Hepatocyte (in vitro differentiated cells): ENCODE results near the gene CCNT1. TPM values are rescaled to one million over a fixed set of nuclear protein-coding genes. Genes with fewer than 3 reads are reported as not detected.

Experiments
- DNase-seq: peaks from one replicate; pipeline ENCODE4 v3.0.0-alpha.2; 2016; ENCODE audit warnings: low spot score
- H2AFZ ChIP-seq: fragments of 200-600 bp; sonication (generic); 2 replicates; pipeline ENCODE4 v1.6.0; 2016; ENCODE audit warnings: antibody characterized with exemption, mild to moderate bottlenecking
- H3K27ac ChIP-seq: fragments of 200-600 bp; sonication (generic); 2 replicates; pipeline ENCODE4 v1.5.1; 2016; ENCODE audit warnings: mild to moderate bottlenecking
- H3K27me3 ChIP-seq: fragments of 200-600 bp; sonication (generic); 2 replicates; pipeline ENCODE4 v1.6.1; 2016
- H3K36me3 ChIP-seq: fragments of 200-600 bp; sonication (generic); replicated peaks from 2 replicates; pipeline ENCODE4 v1.5.1; 2016; ENCODE audit warnings: low read depth; ENCODE audit not compliant: insufficient read depth
- H3K4me1 ChIP-seq: fragments of 200-600 bp; sonication (generic); 2 replicates; pipeline ENCODE4 v1.5.1; 2016; ENCODE audit warnings: mild to moderate bottlenecking, moderate library complexity; ENCODE audit not compliant: insufficient read depth
- H3K4me2 ChIP-seq: fragments of 200-600 bp; sonication (generic); 2 replicates; pipeline ENCODE4 v1.6.0; 2016
- H3K4me3 ChIP-seq: fragments of 200-600 bp; sonication (generic); 2 replicates; pipeline ENCODE4 v1.5.1; 2016; ENCODE audit warnings: mild to moderate bottlenecking
- H3K79me2 ChIP-seq: fragments of 200-600 bp; sonication (generic); 2 replicates; pipeline ENCODE4 v1.6.0; 2017; ENCODE audit warnings: mild to moderate bottlenecking
- H3K9me2 ChIP-seq: fragments of 200-600 bp; sonication (generic); replicated peaks from 2 replicates; pipeline ENCODE4 v1.6.0; 2017; ENCODE audit warnings: mild to moderate bottlenecking; ENCODE audit not compliant: insufficient read depth
- H3K9me3 ChIP-seq: fragments of 200-600 bp; sonication (generic); 2 replicates; pipeline ENCODE4 v1.5.1; 2016; ENCODE audit warnings: low read depth, mild to moderate bottlenecking
- H4K20me1 ChIP-seq: fragments of 200-600 bp; sonication (generic); 2 replicates; pipeline ENCODE4 v1.6.0; 2016; ENCODE audit warnings: mild to moderate bottlenecking; ENCODE audit not compliant: insufficient read depth, poor library complexity, severe bottlenecking
- EZH2 ChIP-seq: fragments of 200-600 bp; sonication (generic); IDR thresholded peaks from 2 replicates; pipeline ENCODE4 v1.6.1; 2016; ENCODE audit warnings: antibody characterized with exemption, mild to moderate bottlenecking, borderline replicate concordance
- EZH2phosphoT487 ChIP-seq: fragments of 200-600 bp; sonication (generic); IDR thresholded peaks from one replicate; pipeline ENCODE4 v1.6.1; 2018; ENCODE audit warnings: antibody characterized with exemption, mild to moderate bottlenecking, low read depth, moderate library complexity; ENCODE audit not compliant: unreplicated experiment, severe bottlenecking
- WGBS: methylation state at CpG from one replicate; pipeline ENCODE4 v1.1.6; 2016; ENCODE audit warnings: low lambda C conversion rate; ENCODE audit errors: missing lambda C conversion rate; 5-methylcytosine and 5-hydroxymethylcytosine counted together
- polyA plus RNA-seq: library from polyadenylated mRNA; unstranded; fragments of >200 nt; fragmentation: Nextera tagmentation; extraction: Ambion mirVana; gene quantifications from 2 replicates; pipeline ENCODE4 v1.2.1, GENCODE V29; 2016
- total RNA-seq: library from RNA; depleted of rRNA; stranded (reverse); fragments of >200 nt; gene quantifications from 2 replicates; pipeline ENCODE4 v1.2.3, GENCODE V29; 2014
- TF ChIP-seq, protein P1 (sequence below): fragments of 200-600 bp; sonication (generic); IDR thresholded peaks from 2 replicates; pipeline ENCODE4 v1.5.1; 2016; ENCODE audit warnings: antibody characterized with exemption, mild to moderate bottlenecking; ENCODE audit not compliant: poor library complexity

The CCNT1 gene
- total and polyA plus RNA-seq, 2 experiments from 2014 or later = 5.2 to 27.0 TPM

DNA sequence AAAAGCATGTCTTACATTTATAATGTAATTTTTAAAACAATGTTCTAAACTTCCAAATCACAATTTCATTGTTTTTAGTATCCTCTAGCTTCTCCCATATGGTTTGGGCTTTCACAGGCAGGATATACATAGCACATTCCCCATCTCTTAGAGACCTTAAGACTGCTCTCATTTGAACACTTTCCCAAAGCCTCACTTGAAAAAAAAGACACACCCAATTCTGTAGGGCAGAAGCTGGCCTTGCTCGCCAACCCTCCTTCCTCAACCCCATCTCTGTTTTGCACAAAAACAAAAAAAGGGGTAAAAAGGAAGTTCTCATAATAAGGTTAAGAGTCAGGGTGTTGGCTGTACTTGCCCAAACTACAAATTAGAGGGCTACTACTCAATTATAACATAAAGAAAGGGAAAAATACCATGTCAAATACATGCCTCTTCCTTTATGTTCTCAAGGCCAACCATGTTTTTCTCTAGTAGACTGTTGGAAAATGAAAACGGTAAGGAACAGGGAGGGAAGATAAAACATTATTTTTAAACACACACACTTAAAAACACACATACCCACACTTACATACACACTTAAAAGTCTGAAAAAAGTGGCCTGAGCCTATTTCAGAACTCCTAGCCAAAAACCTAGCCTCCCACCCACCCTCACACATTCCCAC lies 24.6 kb downstream of the CCNT1 start:
- Histone ChIP-seq H3K27me3 (no peaks in the 10 kb centered on the region), H4K20me1 (peaks cover 13% of the 10 kb centered on the region), H3K79me2 (peaks cover 29% of the 10 kb centered on the region), H3K4me1 (no peaks in the 10 kb centered on the region), H3K36me3 (no peaks in the 10 kb centered on the region), H2AFZ (no peak overlapping the region), H3K9me3 (no peaks in the 10 kb centered on the region), H3K4me3 (no peak overlapping the region), H3K4me2 (no peak overlapping the region), H3K27ac (no peak overlapping the region), H3K9me2 (no peaks in the 10 kb centered on the region)
- no peak for DNase-seq
- WGBS = 75% methylated on average over 2 of the region's 2 CpGs
- TF ChIP-seq EZH2 (no peak), EZH2phosphoT487 (no peak)
- TF ChIP-seq, protein P1, sequence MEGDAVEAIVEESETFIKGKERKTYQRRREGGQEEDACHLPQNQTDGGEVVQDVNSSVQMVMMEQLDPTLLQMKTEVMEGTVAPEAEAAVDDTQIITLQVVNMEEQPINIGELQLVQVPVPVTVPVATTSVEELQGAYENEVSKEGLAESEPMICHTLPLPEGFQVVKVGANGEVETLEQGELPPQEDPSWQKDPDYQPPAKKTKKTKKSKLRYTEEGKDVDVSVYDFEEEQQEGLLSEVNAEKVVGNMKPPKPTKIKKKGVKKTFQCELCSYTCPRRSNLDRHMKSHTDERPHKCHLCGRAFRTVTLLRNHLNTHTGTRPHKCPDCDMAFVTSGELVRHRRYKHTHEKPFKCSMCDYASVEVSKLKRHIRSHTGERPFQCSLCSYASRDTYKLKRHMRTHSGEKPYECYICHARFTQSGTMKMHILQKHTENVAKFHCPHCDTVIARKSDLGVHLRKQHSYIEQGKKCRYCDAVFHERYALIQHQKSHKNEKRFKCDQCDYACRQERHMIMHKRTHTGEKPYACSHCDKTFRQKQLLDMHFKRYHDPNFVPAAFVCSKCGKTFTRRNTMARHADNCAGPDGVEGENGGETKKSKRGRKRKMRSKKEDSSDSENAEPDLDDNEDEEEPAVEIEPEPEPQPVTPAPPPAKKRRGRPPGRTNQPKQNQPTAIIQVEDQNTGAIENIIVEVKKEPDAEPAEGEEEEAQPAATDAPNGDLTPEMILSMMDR = no peak

DNA sequence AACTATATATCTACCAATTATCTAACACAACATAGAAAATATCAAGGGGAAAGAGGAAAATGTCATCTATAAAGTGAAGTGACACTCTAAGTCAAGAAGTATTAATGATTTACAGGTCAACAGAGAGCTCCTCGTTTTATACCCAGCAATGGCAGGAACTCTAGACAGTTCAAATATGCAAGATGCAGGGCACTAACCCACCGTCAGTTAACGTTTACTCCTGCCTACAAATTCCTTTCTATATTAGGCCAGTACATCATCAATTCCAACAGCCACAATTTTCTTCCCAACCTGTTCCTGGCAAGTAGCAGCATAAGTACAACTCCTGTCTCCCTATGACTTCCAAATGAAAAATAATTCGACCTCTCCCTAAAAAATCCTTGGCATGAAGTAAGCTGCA lies 25.5 kb downstream of the CCNT1 start:
- no peaks in the 10 kb centered on the region for H3K9me2 ChIP-seq

DNA sequence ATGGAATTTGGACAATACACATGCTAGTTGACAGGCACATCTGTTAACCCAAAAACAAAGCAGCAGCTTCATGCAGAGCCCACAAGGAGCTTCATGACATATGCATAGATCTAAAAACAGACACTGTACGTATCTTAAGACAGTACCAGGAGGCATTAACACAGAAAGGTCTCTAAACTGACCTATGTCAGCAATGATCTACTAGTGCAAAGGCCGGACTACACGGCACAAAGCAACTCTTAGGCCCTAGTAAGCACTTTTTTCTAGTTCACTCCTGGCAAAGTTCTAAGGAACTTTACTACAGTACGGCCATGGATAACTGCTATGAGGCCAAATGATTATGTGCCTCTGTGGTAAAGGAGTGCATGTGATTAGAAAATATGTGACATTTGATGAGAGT lies 26.1 kb downstream of the CCNT1 start:
- Histone ChIP-seq H3K36me3 (no peaks in the 10 kb centered on the region), H3K4me3 (no peak overlapping the region), H3K9me3 (no peaks in the 10 kb centered on the region), H4K20me1 (peaks cover 13% of the 10 kb centered on the region), H3K79me2 (peaks cover 26% of the 10 kb centered on the region), H3K9me2 (no peaks in the 10 kb centered on the region), H2AFZ (no peak overlapping the region), H3K27me3 (no peaks in the 10 kb centered on the region), H3K27ac (no peak overlapping the region), H3K4me2 (no peak overlapping the region), H3K4me1 (no peaks in the 10 kb centered on the region)
- no peak for DNase-seq
- TF ChIP-seq EZH2 (no peak), EZH2phosphoT487 (no peak)
- TF ChIP-seq, protein P1 = no peak
- WGBS = 66% methylated on average over 4 of the region's 4 CpGs

More for the DNA sequence above, 25.5 kb downstream of the CCNT1 start:
- 66% methylated on average over 4 of the region's 4 CpGs for WGBS
- no peak for TF ChIP-seq EZH2phosphoT487
- no peak for TF ChIP-seq EZH2
- TF ChIP-seq, protein P1 = no peak
- Histone ChIP-seq H3K4me1 (no peaks in the 10 kb centered on the region), H2AFZ (no peak overlapping the region), H3K27ac (no peak overlapping the region), H3K9me3 (no peaks in the 10 kb centered on the region), H3K79me2 (peaks cover 26% of the 10 kb centered on the region), H3K4me3 (no peak overlapping the region), H3K27me3 (no peaks in the 10 kb centered on the region), H3K4me2 (no peak overlapping the region), H3K36me3 (no peaks in the 10 kb centered on the region), H4K20me1 (peaks cover 13% of the 10 kb centered on the region)
- DNase-seq = no peak
